ENCODE measurements around the gene CARD11.

CARD11 gene

DNA sequence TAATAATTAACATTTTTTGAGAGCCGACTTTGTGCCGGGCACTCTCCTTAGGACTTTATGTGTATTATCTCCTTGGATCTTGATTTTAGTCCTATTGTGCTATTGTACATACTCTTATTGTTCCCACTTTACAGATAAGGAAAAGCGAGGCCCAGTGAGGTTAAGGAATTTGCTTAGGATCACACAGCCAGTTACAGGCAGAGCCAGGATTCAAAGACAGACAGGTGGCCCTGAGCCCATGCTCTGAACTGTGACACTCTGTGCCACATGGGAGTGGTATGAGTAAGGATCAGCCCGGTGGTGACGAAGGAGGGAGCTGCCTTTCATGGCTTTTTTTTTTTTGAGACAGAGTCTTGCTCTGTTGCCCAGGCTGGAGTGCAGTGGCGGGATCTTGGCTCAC is 183.7 kb downstream of the CARD11 start:
- TF ChIP-seq, protein P1, sequence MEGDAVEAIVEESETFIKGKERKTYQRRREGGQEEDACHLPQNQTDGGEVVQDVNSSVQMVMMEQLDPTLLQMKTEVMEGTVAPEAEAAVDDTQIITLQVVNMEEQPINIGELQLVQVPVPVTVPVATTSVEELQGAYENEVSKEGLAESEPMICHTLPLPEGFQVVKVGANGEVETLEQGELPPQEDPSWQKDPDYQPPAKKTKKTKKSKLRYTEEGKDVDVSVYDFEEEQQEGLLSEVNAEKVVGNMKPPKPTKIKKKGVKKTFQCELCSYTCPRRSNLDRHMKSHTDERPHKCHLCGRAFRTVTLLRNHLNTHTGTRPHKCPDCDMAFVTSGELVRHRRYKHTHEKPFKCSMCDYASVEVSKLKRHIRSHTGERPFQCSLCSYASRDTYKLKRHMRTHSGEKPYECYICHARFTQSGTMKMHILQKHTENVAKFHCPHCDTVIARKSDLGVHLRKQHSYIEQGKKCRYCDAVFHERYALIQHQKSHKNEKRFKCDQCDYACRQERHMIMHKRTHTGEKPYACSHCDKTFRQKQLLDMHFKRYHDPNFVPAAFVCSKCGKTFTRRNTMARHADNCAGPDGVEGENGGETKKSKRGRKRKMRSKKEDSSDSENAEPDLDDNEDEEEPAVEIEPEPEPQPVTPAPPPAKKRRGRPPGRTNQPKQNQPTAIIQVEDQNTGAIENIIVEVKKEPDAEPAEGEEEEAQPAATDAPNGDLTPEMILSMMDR (conservative IDR thresholded peaks at IDR 0.05; ENCODE audit: control insufficient read depth, insufficient read depth, low read depth, low read length), result no peak
- DNase-seq (ENCODE audit: low read depth), result no peak
- no peak overlapping the region for H3K4me3 ChIP-seq (ENCODE audit: control insufficient read depth, low read depth, low read length)

DNA sequence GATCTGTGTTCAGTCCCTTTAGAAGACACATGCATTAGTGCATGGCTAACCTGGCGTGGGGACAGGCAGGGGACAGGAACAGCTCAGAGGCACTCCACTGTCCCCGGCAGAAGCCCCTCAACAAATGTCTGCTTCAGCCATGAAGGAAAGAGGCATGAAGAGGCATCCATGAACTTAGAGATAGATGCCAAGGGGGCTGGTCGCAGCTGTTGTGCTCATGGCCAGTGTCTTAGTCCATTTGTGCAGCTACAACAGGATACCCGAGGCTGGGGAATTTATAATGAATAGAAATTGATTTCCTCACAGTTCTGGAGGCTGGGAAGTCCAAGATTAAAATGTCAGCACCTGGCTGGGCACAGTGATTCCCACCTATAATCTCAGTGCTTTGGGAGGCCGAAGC is 185.0 kb downstream of the CARD11 start:
- no peak for DNase-seq (ENCODE audit: low read depth)
- H3K4me3 ChIP-seq (ENCODE audit: control insufficient read depth, low read depth, low read length), result no peak overlapping the region
- TF ChIP-seq, protein P1 (conservative IDR thresholded peaks at IDR 0.05; ENCODE audit: control insufficient read depth, insufficient read depth, low read depth, low read length), result no peak

DNA sequence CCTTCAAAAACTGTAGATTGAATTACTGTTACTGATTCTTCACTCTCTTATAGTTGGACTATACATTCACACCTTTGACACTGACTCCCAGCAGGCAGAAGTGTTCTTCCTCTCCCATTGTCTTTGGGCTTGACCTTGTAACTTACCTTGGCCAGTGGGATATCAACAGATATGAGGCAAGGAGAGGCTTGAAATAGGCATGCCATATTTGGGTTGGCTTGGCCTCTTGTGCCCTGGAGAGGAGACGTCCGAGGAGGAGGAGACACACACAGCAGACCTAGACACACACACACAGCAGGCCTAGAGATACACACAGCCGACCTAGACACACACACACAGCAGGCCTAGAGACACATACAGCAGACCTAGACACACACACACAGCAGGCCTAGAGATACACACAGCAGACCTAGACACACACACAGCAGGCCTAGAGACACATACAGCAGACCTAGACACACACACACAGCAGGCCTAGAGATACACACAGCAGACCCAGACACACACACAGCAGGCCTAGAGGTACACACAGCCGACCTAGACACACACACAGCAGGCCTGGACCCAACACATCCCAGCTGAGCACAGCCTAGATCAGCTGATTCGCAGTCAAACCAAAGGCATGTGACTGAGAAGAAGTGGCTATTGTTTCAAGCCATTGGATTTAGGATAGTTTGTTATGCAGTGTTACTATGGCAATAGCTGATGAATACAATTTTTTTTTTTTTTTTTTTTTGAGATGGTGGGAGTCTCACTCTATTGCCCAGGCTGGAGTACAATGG is 187.1 kb downstream of the CARD11 start:
- DNase-seq (ENCODE audit: low read depth), result no peak
- TF ChIP-seq, protein P1 (conservative IDR thresholded peaks at IDR 0.05; ENCODE audit: control insufficient read depth, insufficient read depth, low read depth, low read length), result no peak
- H3K4me3 ChIP-seq (ENCODE audit: control insufficient read depth, low read depth, low read length), result no peak overlapping the region
